Islet precursor cell (in vitro differentiated cells): Measurements from ENCODE around the gene CCN2.

Experiments
- DNase-seq: peaks from one replicate; pipeline ENCODE4 v3.0.0-alpha.2; 2018

Gene CCN2

GRCh38 chr6:131950767-131951575 is at the start of gene CCN2:
Gene CCN2 (minus strand): TSS chr6:131951372. CDS start chr6:131951172, 200 bp downstream.
- peak; percentile 99 for DNase-seq

GRCh38 chr6:132000296-132000695 is 49.1 kb upstream of the CCN2 start:
- no peak for DNase-seq

GRCh38 chr6:131999545-132000146 is 48.5 kb upstream of the CCN2 start:
- no peak for DNase-seq

GRCh38 chr6:131998255-131998982 is 47.2 kb upstream of the CCN2 start:
- no peak for DNase-seq

- DNase-seq: no peak
Measured at GRCh38 chr6:131997429-131998153, 46.4 kb upstream of the CCN2 start.

GRCh38 chr6:131995917-131996316 is 44.7 kb upstream of the CCN2 start:
- no peak for DNase-seq

GRCh38 chr6:131992557-131992956 is 41.4 kb upstream of the CCN2 start:
- DNase-seq: no peak

- no peak for DNase-seq
Measured at GRCh38 chr6:131989036-131989435, 37.9 kb upstream of the CCN2 start.

- no peak for DNase-seq
Measured at GRCh38 chr6:131982740-131983259, 31.6 kb upstream of the CCN2 start.

- no peak for DNase-seq
Measured at GRCh38 chr6:131981624-131981978, 30.4 kb upstream of the CCN2 start.

GRCh38 chr6:131980791-131981623 is 29.8 kb upstream of the CCN2 start:
- no peak for DNase-seq

- no peak for DNase-seq
Measured at GRCh38 chr6:131980338-131980790, 29.2 kb upstream of the CCN2 start.

- DNase-seq: no peak
Measured at GRCh38 chr6:131979515-131980337, 28.6 kb upstream of the CCN2 start.

- DNase-seq: no peak
Measured at GRCh38 chr6:131978522-131978921, 27.4 kb upstream of the CCN2 start.

- DNase-seq: no peak
Measured at GRCh38 chr6:131976545-131977061, 25.4 kb upstream of the CCN2 start.

GRCh38 chr6:131972741-131973140 is 21.6 kb upstream of the CCN2 start:
- no peak for DNase-seq

GRCh38 chr6:131970076-131970859 is 19.1 kb upstream of the CCN2 start:
- no peak for DNase-seq

- DNase-seq: no peak
Measured at GRCh38 chr6:131968656-131969055, 17.5 kb upstream of the CCN2 start.

GRCh38 chr6:131967948-131968347 is 16.8 kb upstream of the CCN2 start:
- no peak for DNase-seq

GRCh38 chr6:131966443-131966842 is 15.3 kb upstream of the CCN2 start:
- no peak for DNase-seq
